ENCODE results near the gene RIMBP2.

The RIMBP2 gene

DNA sequence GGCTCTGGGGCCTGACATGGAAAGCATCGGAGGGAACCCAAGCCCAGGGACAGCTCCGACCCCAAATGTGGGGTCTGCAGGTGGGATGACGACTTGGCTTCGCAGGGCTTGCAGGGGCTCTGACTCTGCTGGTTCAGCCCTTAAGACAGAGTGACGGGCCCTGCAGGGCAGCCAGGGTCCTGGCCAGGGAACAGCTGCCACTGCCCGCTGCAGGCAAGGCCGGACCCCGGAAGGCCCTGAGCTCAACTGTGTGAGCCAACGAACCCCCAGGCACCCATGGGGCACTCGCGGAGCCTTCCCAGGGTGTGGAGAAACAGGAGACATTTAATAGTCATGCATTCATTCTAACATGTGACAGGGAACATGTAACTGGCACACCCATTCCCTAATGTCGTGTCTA, 257.8 kb downstream of the RIMBP2 start:
- no peak overlapping the region for H3K4me2 ChIP-seq
- no peak overlapping the region for H3K9ac ChIP-seq
- no peak overlapping the region for H3K27ac ChIP-seq
- no peak overlapping the region for H2AFZ ChIP-seq (ENCODE audit: low read depth)
- H3K4me3 ChIP-seq (IDR thresholded peaks at IDR 0.05; ENCODE audit: insufficient read depth, low read depth, low read length) = no peak overlapping the region
- H3K36me3 ChIP-seq (ENCODE audit: insufficient read depth) = no peaks in the 10 kb centered on the region
- TF ChIP-seq, protein P1, sequence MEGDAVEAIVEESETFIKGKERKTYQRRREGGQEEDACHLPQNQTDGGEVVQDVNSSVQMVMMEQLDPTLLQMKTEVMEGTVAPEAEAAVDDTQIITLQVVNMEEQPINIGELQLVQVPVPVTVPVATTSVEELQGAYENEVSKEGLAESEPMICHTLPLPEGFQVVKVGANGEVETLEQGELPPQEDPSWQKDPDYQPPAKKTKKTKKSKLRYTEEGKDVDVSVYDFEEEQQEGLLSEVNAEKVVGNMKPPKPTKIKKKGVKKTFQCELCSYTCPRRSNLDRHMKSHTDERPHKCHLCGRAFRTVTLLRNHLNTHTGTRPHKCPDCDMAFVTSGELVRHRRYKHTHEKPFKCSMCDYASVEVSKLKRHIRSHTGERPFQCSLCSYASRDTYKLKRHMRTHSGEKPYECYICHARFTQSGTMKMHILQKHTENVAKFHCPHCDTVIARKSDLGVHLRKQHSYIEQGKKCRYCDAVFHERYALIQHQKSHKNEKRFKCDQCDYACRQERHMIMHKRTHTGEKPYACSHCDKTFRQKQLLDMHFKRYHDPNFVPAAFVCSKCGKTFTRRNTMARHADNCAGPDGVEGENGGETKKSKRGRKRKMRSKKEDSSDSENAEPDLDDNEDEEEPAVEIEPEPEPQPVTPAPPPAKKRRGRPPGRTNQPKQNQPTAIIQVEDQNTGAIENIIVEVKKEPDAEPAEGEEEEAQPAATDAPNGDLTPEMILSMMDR (conservative IDR thresholded peaks at IDR 0.05; ENCODE audit: low read depth, low read length) = no peak
- H3K4me1 ChIP-seq (ENCODE audit: low read depth, poor library complexity, severe bottlenecking) = no peaks in the 10 kb centered on the region
- no peaks in the 10 kb centered on the region for H4K20me1 ChIP-seq (ENCODE audit: insufficient read depth)
- H3K79me2 ChIP-seq (ENCODE audit: insufficient read depth, low read depth) = no peaks in the 10 kb centered on the region
- no peaks in the 10 kb centered on the region for H3K27me3 ChIP-seq (ENCODE audit: insufficient read depth, low read depth)

DNA sequence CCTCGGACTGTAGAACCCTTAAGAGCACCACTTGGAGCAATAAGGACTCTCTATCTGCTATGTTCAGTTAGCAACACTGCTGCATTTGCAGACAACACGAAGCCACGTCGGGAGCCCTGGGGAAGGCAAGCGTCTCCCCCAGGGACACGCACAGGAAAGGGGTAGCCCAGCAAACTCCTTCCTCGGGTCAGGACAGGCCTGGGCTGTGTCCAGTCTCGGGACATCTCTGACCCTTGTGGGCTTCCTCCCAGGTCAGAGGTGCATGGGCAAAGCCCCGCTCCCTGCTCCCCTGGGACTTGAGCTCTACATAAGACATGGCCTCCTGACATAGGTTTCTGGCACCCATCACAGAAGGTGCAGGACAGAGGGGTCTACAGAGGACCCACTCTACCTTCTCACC, 258.9 kb downstream of the RIMBP2 start:
- Histone ChIP-seq H3K27me3 (ENCODE audit: insufficient read depth, low read depth) (no peaks in the 10 kb centered on the region), H3K4me2 (no peak overlapping the region), H3K79me2 (ENCODE audit: insufficient read depth, low read depth) (no peaks in the 10 kb centered on the region), H3K4me1 (ENCODE audit: low read depth, poor library complexity, severe bottlenecking) (no peaks in the 10 kb centered on the region), H3K27ac (no peak overlapping the region), H4K20me1 (ENCODE audit: insufficient read depth) (no peaks in the 10 kb centered on the region), H3K36me3 (ENCODE audit: insufficient read depth) (no peaks in the 10 kb centered on the region), H2AFZ (ENCODE audit: low read depth) (no peak overlapping the region), H3K9ac (no peak overlapping the region), H3K4me3 (IDR thresholded peaks at IDR 0.05; ENCODE audit: insufficient read depth, low read depth, low read length) (no peak overlapping the region)
- TF ChIP-seq, protein P1 (conservative IDR thresholded peaks at IDR 0.05; ENCODE audit: low read depth, low read length) = no peak

DNA sequence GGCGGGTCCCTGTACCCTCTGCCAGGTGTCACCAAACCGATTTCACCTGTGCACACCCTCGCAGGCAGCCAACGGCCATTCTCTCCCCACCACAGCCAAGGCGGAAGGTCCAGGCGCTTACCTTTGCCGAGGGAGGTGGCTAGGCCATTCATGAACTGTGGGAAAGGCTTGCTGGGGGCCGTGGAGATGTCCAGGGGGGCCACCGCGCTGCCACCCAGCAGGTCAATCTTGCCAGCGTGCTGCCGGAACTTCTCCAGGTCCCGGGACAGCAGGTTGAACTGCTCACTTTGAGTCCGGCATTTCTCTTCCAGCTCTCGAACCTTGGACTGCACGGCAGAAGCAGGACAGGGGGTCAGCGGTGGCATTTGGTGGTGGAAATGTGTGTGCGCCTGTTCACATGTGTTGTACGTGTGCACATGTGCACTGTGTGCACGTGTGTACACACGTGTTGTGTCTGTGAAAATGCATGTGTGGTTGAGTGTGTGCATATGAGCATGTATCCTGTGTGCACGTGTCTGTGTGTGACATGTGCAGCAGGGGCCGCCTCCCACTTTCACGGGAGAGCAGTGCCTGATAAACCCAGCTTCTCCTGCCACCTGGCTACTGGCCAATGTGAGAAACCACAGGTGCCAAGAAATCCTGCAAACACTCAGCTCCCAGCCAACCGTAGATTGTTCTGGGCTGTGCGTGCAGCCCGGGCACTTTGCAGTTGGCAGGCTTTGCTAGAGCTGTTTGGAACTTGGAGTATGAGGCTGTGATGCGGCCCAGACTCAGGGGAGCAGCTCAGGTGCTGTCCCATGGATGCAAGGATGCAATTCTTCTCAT, 259.5 kb downstream of the RIMBP2 start:
- Histone ChIP-seq H3K36me3 (ENCODE audit: insufficient read depth) (no peaks in the 10 kb centered on the region), H3K4me1 (ENCODE audit: low read depth, poor library complexity, severe bottlenecking) (no peaks in the 10 kb centered on the region), H3K27ac (no peak overlapping the region), H4K20me1 (ENCODE audit: insufficient read depth) (no peaks in the 10 kb centered on the region), H3K9ac (no peak overlapping the region), H3K79me2 (ENCODE audit: insufficient read depth, low read depth) (no peaks in the 10 kb centered on the region), H3K27me3 (ENCODE audit: insufficient read depth, low read depth) (no peaks in the 10 kb centered on the region), H3K4me3 (IDR thresholded peaks at IDR 0.05; ENCODE audit: insufficient read depth, low read depth, low read length) (no peak overlapping the region), H3K4me2 (no peak overlapping the region), H2AFZ (ENCODE audit: low read depth) (no peak overlapping the region)
- TF ChIP-seq, protein P1 (conservative IDR thresholded peaks at IDR 0.05; ENCODE audit: low read depth, low read length) = no peak

DNA sequence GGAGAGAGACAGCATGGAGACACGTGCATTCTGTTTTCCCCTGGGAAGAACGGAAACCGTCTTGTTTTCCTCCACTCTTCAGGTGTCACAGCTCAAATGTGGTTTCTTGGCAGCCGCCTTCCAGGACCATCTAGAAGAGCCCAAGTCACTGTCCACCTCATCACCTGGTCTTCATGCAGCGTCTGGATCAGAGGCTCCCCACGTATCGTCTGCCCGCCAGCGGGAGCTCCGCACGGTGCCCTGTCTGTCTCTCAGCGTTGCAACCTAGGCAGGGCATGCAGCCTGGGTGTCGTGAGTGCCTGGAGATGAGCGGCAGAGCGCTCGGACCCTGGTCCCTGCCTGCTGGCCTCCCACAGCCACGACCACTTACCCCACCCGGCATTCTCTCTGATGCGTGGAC, 260.9 kb downstream of the RIMBP2 start:
- TF ChIP-seq, protein P1 (conservative IDR thresholded peaks at IDR 0.05; ENCODE audit: low read depth, low read length) = no peak
- Histone ChIP-seq H3K27ac (no peak overlapping the region), H3K36me3 (ENCODE audit: insufficient read depth) (no peaks in the 10 kb centered on the region), H3K4me3 (IDR thresholded peaks at IDR 0.05; ENCODE audit: insufficient read depth, low read depth, low read length) (no peak overlapping the region), H3K79me2 (ENCODE audit: insufficient read depth, low read depth) (no peaks in the 10 kb centered on the region), H3K4me1 (ENCODE audit: low read depth, poor library complexity, severe bottlenecking) (no peaks in the 10 kb centered on the region), H3K27me3 (ENCODE audit: insufficient read depth, low read depth) (no peaks in the 10 kb centered on the region), H3K4me2 (no peak overlapping the region), H4K20me1 (ENCODE audit: insufficient read depth) (no peaks in the 10 kb centered on the region), H3K9ac (no peak overlapping the region), H2AFZ (ENCODE audit: low read depth) (no peak overlapping the region)
